HG02943 (cell line): ENCODE results near the gene PHF1.
"Not testable (repeated sequence)": the region's sequence is repeated elsewhere in the genome, so short reads cannot be mapped to it uniquely, and the experiment has no call there.

Source experiments
- ATAC-seq: cut with Tn5 transposase; IDR thresholded peaks from one replicate; pipeline ENCODE4 v1.9.1; 2021; ENCODE audit warnings: mild to moderate bottlenecking, low read depth, moderate library complexity; ENCODE audit not compliant: unreplicated experiment

Gene PHF1

GRCh38 chr6:33391278-33391921 is 19.4 kb upstream of the PHF1 start, which contains the start of gene KIFC1:
TSS of gene KIFC1 (plus strand) at chr6:33391823. CDS start at chr6:33391986, 163 bp downstream.
- peak; percentile 92 for ATAC-seq

- peak; percentile 15 for ATAC-seq
Measured at GRCh38 chr6:33391922-33392594, 18.8 kb upstream of the PHF1 start.

- no peak for ATAC-seq
Measured at GRCh38 chr6:33392595-33392948, 18.2 kb upstream of the PHF1 start.

GRCh38 chr6:33392979-33393378 is 17.8 kb upstream of the PHF1 start:
- no peak for ATAC-seq

- ATAC-seq: no peak
Measured at GRCh38 chr6:33397541-33397940, 13.3 kb upstream of the PHF1 start.

GRCh38 chr6:33398601-33399000 is 12.2 kb upstream of the PHF1 start:
- not testable (repeated sequence) for ATAC-seq

GRCh38 chr6:33399881-33400280 is 10.9 kb upstream of the PHF1 start:
- ATAC-seq: not testable (repeated sequence)

- no peak for ATAC-seq
Measured at GRCh38 chr6:33404884-33405283, 5.9 kb upstream of the PHF1 start.

- ATAC-seq: no peak
Measured at GRCh38 chr6:33405386-33405940, 5.4 kb upstream of the PHF1 start.

GRCh38 chr6:33406126-33406525 is 4.7 kb upstream of the PHF1 start:
- no peak for ATAC-seq

GRCh38 chr6:33407132-33407718 is 3.6 kb upstream of the PHF1 start:
- no peak for ATAC-seq

- ATAC-seq: peak; percentile 75
Measured at GRCh38 chr6:33410050-33410710, 634 bp upstream of the PHF1 start.

- no peak for ATAC-seq
Measured at GRCh38 chr6:33411632-33412005, 805 bp downstream of the PHF1 start.

GRCh38 chr6:33412140-33413009 is 1.6 kb downstream of the PHF1 start:
- no peak for ATAC-seq

GRCh38 chr6:33413241-33414120 is 2.7 kb downstream of the PHF1 start:
- ATAC-seq: no peak

GRCh38 chr6:33414592-33415271 is 3.9 kb downstream of the PHF1 start:
- no peak for ATAC-seq

GRCh38 chr6:33415831-33416230 is 5.0 kb downstream of the PHF1 start:
- no peak for ATAC-seq

- ATAC-seq: no peak
Measured at GRCh38 chr6:33416386-33417127, 5.7 kb downstream of the PHF1 start.
